AG04450 (cell line): ENCODE data around the gene PAM16. TPM values are rescaled to one million over a fixed set of nuclear protein-coding genes. Genes with fewer than 3 reads are reported as not detected.

Source experiments
- CTCF ChIA-PET: fragments of 300-600, 350-600 bp; formaldehyde crosslinking; extraction: SDS; loops from one replicate; lab custom pipeline; 2022; ENCODE audit warnings: antibody characterized with exemption, inconsistent platforms; lab: Charles Lee
- POLR2A ChIA-PET: fragments of 350-600 bp; formaldehyde crosslinking; extraction: SDS; loops from one replicate; lab custom pipeline; 2021; ENCODE audit warnings: antibody characterized with exemption, inconsistent platforms; lab: Yijun Ruan, JAX
- DNase-seq: peaks from one replicate; pipeline ENCODE4 v3.0.0-alpha.2; 2011; ENCODE audit warnings: low read depth, low spot score
- H3K27ac ChIP-seq: one replicate; pipeline ENCODE4 v1.5.1; 2012; ENCODE audit warnings: low read depth, low read length, control low read depth
- H3K27me3 ChIP-seq: one replicate; pipeline ENCODE4 v1.6.0; 2012; ENCODE audit warnings: low read length; ENCODE audit not compliant: control insufficient read depth, insufficient read depth
- H3K4me3 ChIP-seq: 2 replicates; pipeline ENCODE4 v1.5.1; 2011; ENCODE audit warnings: mild to moderate bottlenecking, low read depth, low read length, control low read depth
- H3K9me3 ChIP-seq: 2 replicates; pipeline ENCODE4 v1.5.1; 2012; ENCODE audit warnings: low read length; ENCODE audit not compliant: control insufficient read depth, insufficient read depth
- CTCF ChIP-seq: IDR thresholded peaks from 2 replicates; pipeline ENCODE4 v1.5.1; 2011; ENCODE audit warnings: low read depth, low read length, control low read depth, inconsistent platforms
- polyA plus RNA-seq: library from polyadenylated mRNA; depleted of rRNA; stranded (reverse); fragments of >200 nt; gene quantifications from 2 replicates; pipeline ENCODE4 v1.2.3, GENCODE V29; 2011

The PAM16 gene
- polyA plus RNA-seq, 1 experiment, result 18.4 TPM

GRCh38 chr16:4380119-4381063 lies 29.3 kb upstream of the PAM16 start:
- DNase-seq, result no peak
- ChIA-PET CTCF (interaction anchor here (9.1 kb wide), 1 partner anchor 23 kb away, joined by 55 read pairs; no protein-coding TSS in a partner anchor), POLR2A (interaction anchor here (0.6 kb wide), 1 partner anchor 28 kb away, joined by 4 read pairs; no protein-coding TSS in a partner anchor)
- Histone ChIP-seq H3K27ac (no peak overlapping the region), H3K4me3 (no peak overlapping the region), H3K9me3 (peaks cover 4% of the 10 kb centered on the region; the same call in 1 of the 2 replicates), H3K27me3 (no peaks in the 10 kb centered on the region)
- TF ChIP-seq CTCF, result no peak

DNA sequence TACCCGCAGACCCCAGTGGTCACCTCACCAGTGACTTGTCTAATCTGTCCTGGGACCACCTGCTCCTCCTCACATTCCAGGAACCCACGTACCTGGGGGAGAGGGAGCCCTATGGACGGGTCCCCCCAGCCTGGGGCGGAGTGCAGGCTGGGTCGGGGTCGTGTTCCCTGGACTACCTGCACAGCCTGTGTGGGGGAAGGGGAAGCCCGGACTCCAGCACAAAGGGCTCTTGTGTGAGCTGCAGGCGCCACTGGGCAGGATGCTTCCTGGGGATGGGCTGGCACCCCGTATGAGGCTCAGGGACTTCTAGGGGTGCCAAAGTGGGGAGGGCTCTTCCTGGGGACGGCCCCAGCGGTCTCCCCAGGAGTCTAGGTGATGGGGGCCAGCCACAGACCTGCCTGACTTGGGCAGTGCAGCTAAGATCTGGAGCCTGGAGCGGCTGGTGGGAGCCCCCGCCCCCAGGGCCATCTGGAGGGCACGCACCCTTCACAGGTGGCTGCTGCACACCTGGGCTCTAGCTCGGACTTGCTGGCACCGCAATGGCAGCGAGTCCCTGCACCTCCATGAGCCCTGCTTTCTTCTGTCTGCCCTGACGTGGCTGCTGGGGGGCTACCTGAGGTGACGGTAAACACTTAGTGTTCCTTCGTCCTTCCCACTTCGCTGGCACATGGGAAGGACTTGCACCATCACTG lies 28.0 kb upstream of the PAM16 start:
- CTCF ChIA-PET, result interaction anchor here (3.2 to 9.1 kb wide), 2 partner anchors 19 to 24 kb away, joined by 9 to 55 read pairs; no protein-coding TSS in a partner anchor
- DNase-seq, result no peak
- POLR2A ChIA-PET, result interaction anchor here (1.2 kb wide), 1 partner anchor 9 kb away, joined by 3 read pairs; no protein-coding TSS in a partner anchor
- no peak overlapping the region for H3K4me3 ChIP-seq
- no peak overlapping the region for H3K27ac ChIP-seq
- TF ChIP-seq CTCF, result no peak
- peaks cover 4% of the 10 kb centered on the region; the same call in 1 of the 2 replicates for H3K9me3 ChIP-seq
- no peaks in the 10 kb centered on the region for H3K27me3 ChIP-seq

- no peak for TF ChIP-seq CTCF
- POLR2A ChIA-PET, result interaction anchor here (1.2 to 1.5 kb wide), 2 partner anchors 8 to 9 kb away, joined by 3 to 4 read pairs; no protein-coding TSS in a partner anchor
- Histone ChIP-seq H3K27ac (no peak overlapping the region), H3K27me3 (no peaks in the 10 kb centered on the region), H3K4me3 (no peak overlapping the region), H3K9me3 (peaks cover 4% of the 10 kb centered on the region; the same call in 1 of the 2 replicates)
- CTCF ChIA-PET, result interaction anchor here (1.0 to 9.1 kb wide), 3 partner anchors 19 to 178 kb away, joined by 3 to 55 read pairs (median 9); no protein-coding TSS in a partner anchor
- no peak for DNase-seq
These were observed 27.1 kb upstream of the PAM16 start for GRCh38 chr16:4378161-4378666.

GRCh38 chr16:4377573-4378154 lies 26.5 kb upstream of the PAM16 start:
- no peak overlapping the region for H3K27ac ChIP-seq
- DNase-seq, result no peak

More at GRCh38 chr16:4377573-4378154, 26.5 kb upstream of the PAM16 start:
- CTCF ChIA-PET, result interaction anchor here (1.0 to 9.1 kb wide), 3 partner anchors 18 to 177 kb away, joined by 3 to 55 read pairs (median 9); no protein-coding TSS in a partner anchor
- POLR2A ChIA-PET, result interaction anchor here (1.5 kb wide), 1 partner anchor 10 kb away, joined by 4 read pairs; no protein-coding TSS in a partner anchor
- Histone ChIP-seq H3K9me3 (peaks cover 4% of the 10 kb centered on the region; the same call in 1 of the 2 replicates), H3K27me3 (no peaks in the 10 kb centered on the region), H3K4me3 (no peak overlapping the region)
- TF ChIP-seq CTCF, result no peak; the same call in 1 of the 2 replicates
